Medulla oblongata (tissue), 1 donor: Measurements from ENCODE around the gene PPEF2.

Experiments
- DNase-seq: peaks from one replicate; pipeline ENCODE4 v3.0.0-alpha.2; 2015; ENCODE audit errors: extremely low spot score

The PPEF2 gene

DNA sequence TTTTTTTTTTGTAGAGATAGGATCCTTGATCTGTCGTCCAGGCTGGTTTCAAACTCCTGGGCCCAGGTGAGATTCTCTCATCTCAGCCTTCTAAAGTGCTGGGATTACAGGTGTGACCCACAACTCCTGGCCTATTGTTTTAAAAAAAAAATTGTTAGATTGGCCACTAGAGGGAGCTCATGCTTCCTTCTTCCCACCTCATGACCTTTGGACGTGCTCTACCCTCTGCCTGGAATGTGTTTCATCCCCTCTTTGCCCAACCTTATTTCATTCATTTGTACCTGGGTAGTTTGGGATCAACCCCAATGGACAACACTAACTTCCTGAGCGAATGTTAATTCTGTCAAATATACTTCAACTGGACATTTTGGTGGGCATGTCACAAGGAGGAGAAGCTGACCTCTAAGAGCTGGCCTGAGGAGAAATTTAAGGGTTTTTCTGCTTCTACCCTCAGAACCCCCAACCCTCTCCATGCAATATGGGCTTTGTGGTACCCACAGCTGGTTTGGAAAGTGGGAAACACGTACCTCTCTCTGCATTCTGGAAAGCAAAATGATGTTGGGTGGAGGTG lies 6.4 kb downstream of the PPEF2 start:
- DNase-seq, result peak; percentile 15

DNA sequence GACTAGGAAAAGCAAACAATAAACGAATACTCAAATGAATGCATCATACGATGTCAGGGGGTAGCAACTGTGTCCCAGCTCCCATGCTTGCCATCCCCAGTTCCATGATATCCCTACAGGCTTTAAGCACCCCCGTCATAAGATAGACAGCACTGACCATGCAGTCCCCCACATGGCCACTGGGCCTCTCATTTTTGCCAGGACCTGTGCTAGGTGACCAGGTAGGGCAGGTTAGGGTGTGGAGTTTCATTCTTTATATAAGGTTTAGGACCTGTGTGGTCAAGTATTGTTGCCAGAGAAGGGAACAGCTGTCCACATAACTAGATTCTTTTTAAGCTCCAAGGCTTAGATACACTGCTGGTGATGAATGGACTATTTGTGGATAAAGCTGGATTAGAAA lies 9.7 kb downstream of the PPEF2 start:
- no peak for DNase-seq

DNA sequence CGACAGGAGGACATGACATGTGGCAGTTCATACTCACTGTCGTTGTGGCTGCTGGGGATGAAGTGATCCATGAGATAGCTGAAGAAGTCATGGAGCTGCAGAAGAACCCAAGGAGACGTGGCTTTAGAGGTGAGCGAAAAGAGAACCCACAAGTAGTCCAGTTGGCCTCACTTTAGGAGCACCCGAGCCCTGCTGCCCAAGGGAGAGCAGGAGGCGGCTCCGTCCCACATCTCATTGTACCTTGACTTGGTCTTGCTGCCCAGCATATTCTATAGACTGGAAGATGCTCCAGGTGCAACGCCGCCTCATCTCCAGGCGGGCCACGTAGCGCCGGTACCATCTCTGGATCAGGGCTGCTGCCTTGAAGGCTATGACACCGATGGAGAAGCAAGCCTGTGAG lies 10.6 kb downstream of the PPEF2 start:
- no peak for DNase-seq

DNA sequence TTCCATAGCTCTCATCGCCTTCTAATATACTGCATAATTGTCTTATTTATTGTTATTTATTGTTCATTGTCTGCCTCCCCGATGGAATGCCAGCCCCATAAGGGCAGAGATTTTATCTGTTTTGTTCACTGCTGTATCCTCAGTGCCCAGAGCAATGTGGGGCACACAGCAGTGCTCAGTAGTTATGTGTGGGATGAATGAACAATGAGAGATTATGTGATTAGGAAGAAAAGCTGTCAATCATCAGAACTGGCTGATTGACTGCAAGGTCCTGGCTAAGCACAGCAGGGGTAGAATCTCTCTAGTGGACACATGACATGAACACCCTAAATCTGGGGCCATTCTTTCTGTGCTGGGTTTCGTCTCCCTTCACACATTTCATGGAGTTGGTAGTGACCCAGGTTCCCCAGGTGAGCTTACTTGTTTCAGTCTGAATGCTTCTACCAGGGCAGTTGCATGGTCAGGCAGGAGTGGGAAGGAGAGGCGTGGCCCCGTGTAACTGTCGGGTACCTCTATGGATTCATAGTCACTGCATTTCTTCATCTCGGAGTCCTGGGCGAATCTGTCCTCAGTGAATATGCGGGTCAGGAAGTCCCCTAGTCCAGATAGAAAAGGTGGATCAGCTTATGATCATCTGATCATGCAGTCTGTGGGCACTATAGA lies 12.6 kb downstream of the PPEF2 start:
- DNase-seq, result no peak

DNA sequence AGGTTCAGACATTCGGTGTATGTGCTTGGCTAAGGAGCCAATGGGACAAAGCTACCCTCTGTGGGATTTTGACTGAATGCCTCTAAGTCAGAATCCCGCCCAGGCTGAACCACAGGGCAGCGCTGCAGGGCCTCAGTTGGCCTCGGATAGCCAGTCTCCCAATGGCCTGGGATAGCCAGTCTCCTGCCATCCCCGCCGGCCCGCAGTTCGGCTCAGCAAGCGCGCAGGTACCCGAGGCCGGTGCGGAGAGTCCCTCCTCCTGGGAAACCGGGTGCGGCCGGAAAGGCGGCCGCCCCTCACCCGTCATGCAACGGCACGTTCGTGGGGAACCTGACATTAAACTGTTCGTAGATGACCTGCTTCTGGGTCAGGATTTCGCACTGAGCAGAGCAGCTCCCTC lies 16.1 kb downstream of the PPEF2 start:
- DNase-seq, result no peak

DNA sequence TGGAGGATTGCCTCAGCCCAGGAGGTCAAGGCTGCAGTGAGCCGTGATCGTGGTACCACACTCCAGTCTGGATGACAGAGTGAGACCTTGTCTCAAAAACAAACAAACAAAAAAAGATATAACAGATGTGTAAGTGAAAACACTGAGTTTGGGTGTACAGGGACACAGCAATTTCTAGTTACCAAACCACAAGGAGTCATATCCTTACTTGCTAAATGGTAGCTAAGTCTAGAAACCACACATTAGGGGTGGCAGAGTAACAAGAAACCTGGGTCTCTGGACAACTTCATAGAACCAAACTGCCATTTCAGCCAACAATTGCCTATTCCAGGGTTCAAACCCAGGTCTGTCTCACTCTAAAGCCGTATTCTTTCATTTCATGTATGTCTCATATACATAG lies 20.8 kb downstream of the PPEF2 start:
- DNase-seq, result no peak

DNA sequence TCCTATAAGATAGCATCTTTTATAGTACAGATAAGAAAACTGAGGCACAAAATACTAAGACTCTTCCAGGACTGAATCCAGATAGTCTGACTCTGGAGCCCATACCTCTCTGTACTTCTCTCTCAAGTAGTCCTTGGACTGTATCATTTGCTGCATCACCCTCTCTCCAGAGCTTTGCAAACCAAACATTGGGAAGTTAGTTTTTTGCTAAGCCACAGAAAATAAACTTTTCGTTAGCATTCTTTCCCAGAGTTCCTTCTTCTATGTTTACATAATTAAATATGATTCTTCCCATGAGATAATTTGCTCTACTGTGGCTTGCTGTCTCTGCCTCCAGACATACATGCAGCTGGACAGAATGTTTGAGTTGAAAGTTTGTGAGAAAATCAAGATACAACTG lies 22.0 kb downstream of the PPEF2 start:
- no peak for DNase-seq

DNA sequence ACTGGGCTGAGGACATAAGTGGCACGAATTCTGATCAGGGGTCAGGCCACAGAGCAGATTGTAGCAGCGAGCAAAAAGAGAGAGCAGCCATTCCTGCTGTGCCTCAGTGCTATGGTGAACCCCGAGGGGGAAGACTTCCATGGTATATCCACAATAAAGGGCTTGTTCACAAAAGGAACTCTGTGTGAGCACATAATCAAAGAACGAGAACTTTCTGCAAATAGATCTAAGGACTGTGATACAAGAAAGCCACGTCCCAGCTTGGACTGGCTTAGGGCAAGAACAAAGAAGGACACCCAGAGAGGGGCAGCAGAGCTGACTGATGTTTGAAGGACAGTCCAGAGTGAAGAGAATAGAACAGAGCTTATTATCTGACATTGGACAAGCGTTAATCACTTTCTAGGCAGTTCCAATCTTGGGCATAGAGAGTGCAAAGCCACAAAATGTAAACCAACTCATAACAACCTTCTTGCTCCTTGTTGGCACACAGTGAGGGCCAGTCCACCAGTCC lies 24.0 kb downstream of the PPEF2 start:
- no peak for DNase-seq

DNA sequence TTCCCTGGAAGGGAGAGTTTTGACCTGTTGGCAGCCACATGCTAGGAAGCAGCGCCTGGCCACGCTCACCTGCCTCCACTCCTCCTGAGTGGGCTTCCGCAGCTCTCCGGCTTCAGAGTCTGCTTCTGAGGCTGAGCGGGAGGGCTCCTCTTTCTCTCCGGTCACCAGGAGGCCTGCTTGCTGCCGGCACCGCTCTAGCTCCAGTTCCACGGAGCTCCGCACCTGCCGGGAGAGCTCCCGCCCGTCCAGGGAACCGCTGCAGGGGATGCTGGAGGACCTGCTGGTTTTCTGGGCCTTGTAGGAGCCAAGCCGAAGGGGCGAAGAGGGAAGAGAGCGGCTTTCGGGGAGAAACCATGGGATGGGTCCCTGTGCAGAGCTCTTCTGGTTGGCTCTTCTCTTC lies 26.0 kb downstream of the PPEF2 start:
- no peak for DNase-seq

DNA sequence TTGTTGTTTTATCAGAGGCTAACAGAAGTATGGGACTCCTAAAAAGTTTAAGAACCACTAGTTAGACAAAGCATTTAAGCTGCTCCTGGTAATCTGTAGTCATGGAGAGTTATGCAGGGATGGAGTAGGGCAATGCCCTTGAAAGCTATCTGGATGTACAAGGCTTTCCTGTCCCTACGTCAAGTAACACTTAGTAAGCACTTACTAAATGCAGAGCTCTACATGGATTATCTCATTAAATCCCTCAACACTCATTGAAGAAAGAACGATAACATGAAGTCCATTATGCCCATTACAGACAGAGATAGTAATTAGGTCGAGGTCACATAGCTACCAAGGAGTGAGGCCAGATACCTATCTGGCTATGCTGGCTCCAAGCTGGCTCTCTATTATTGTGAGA lies 33.2 kb downstream of the PPEF2 start:
- DNase-seq, result no peak

DNA sequence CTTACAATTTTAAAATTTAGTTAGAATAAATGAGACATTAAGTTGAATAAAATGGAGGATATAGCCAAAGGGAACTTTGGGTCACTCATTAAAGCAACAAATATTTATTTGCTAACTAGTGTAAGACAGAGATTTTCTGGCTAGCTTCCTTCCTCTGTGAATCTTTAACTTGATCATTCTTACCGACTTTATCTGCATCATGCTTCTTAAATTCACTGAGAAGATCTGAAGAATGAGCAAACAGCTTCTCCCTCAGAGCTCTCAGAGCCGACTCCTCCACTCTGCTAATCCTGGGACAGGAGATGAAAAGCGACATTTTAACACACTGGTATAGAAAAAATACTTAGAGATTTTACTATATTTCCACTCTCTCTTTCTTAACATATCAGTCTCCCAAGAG lies 35.1 kb downstream of the PPEF2 start:
- no peak for DNase-seq

DNA sequence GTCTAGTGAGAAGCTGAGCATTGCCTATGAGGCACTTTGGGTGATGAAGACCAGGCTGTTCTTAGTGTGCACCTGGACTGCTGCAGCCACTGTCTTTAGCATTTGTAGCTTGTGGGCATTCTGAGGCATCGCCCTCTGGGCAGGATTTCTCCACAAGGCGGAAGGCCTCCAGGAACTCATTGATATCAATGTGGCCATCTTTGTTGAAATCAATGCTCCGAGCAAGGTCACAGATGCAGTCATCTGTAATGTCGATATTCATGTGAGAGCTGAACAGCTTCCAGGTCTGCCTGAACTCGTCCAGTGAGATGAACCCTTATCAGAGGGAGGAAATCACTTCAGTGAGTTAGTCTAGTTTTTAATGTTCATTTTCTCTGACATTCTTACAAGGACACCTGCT lies 41.6 kb downstream of the PPEF2 start:
- no peak for DNase-seq

DNA sequence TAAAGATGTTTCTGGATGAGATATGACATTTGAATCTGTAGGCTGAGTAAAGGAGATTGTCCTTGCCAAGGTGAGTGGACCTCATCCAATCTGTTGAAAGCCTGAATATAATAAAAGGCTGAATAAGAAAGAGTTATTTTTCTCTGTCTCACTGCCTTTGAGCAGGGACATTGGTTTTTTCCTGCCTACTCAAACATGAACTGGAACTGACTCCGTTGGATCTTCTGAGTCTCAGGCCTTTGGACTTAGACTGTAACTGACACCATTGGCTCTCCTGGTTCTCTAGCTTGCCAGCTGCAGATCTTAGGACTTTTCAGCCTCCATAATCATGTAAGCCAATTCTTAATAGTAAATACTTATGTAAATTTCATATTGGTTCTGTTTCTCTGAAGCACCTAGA lies 43.5 kb downstream of the PPEF2 start:
- DNase-seq, result no peak

DNA sequence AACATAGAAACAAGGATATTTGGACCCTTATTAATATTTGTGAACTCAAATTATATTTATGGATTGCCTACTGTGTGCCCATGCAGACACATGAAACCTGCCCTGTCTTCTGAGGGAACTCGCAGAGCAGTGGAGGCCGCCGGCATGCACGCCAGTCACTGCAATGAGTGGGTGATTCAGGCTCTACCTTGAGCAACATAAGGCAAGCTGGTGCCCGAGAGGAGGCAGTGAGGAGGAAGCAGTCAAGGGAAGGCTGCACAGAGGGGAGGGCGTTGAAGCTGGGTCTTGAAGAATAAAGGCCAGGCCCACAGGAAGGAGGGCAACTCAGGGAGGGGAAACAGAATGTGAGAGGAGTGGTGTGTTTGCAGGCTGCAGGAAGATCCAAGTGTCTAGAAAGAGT lies 52.8 kb downstream of the PPEF2 start:
- DNase-seq, result no peak

DNA sequence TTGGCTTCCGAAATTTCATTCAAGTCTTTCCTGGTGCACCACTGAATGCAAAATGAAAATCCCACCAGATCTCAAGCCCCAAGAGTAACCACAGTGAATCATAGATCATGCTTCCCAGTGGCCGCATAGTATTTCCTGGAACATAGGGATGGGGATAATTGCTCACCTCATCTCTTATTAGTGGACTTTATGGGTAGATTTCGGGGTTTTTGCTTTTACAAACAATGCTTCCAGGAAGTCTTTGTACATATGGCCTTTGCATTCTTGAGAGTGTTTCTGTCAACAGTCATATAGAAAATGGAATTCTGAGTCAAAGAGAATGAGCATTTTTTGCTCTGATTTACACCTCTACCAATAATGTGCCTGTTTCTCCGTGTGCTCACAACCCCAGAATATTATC lies 53.4 kb downstream of the PPEF2 start:
- DNase-seq, result no peak

DNA sequence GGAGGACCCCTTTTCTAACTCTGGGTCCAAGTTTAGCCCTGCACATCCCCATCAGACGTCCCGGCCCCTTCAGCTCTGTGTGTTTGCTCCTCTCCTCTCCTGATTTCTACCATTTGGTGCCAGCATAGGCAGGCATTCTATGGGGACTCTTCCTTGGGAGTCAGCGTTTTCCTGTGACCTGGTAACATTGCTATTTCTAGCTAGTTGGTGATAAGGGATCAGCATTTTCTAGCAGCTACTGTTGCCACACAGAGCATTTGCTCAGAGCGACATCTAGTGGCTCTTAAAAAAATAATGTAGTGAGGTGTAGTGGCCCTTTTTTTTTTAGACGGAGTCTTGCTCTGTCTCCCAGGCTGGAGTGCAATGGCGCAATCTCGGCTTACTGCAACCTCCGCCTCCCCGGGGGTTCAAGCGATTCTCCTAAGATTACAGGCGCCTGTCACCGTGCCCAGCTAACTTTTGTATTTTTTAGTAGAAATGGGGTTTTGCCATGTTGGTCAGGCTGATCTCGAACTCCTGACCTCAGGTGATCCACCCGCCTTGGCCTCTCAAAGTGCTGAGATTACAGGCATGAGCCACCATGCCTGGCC lies 54.0 kb downstream of the PPEF2 start:
- peak; percentile 81 for DNase-seq

DNA sequence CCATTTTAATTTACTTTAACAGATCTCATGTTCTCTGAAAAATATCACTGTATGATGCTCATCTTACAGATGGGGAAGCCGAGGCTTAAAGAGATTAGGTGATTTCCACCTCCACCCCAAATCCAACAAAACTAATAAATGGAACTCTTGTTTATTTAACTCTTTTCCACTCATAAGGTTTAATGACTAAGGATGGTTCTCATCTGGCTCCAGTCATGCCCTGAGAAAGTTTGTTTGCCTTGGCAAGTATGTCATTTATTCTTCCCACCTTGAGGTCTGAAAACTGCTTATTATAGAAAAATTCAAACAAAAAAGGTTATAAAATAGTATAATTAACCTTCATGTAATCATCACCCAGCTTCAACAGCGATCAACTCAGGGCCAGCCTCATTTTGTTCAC lies 56.3 kb downstream of the PPEF2 start:
- DNase-seq, result no peak

DNA sequence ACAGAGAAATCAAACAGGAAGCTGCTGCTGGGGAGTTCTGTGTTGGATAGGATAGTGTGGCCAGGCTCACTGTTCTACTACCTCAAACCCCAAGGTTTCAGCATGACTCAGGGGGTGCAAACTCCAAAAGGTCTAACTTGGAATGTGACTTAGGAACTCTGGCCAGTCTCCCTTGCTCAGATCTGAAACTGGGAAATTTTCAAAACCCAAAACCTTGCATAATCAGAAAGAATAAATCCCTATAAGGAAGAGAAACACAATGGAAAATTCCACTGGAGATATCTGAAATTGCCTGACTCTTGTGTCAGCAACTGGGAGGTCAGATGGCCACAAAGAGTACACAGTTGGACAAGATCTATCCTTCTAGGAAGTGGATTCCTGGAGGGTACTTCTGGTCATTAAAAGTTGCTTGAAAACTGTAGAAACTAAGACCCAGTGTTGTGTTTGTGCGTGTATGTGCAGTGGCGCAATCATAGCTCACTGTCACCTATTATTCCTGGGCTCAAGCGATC lies 58.0 kb downstream of the PPEF2 start:
- peak; percentile 41 for DNase-seq

DNA sequence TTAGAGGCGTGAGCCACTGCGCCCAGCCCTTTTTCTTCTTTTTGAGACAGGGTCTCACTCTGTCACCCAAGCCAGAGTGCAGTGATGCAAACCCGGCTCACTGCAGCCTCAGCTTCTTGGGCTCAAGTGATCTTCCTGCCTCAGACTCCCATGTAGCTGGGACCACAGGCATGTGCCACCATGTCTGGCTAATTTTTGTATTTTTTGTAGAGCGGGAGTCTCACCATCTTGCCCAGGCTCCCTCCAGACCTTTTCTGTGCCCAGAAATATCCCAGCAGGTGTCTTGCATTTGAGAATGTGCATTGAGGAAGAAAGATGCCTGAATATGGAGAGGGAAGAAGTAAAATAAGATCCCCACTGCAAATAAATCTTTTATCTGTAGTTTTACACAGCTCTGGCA lies 58.7 kb downstream of the PPEF2 start:
- no peak for DNase-seq

DNA sequence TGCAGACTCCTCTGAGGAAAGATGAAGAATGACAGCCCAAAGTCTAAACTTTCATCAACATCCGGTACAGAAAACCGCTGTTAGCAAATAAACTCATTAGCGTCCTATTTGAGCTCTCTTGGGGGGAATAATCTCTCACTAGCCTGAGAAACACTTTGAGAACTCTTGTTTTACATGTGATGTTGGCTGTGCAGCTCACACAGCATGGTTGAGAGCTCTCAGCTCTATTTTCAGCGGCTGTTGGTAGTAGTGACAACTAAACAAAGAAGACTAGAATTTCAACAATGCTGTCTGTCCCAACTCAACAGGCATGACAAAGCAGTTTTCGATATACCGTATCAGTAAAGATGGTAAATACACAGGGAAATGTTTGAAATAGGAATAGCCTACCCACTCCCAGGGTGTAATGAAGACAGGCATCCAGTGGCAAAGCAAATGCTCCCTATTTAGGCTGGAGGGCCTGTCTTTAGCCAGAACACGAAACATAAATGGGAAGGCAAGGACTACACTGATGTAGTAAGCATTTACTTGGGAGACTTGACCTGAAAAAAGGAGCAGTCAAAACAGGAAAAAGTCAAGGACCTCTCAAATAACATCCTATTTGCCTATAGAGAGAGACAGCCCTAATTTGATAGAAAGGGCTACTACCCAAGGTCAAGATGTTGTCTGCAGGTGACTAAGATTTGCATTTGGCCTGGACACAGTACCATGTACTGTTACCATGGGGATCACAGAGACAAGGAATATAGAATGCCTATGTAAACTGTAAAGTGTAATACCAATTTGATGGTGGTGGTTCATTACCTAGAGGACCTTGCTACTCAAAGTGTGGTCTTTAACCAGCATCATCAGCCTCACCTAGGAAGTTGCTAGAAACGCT lies 60.4 kb downstream of the PPEF2 start:
- peak; percentile 29 for DNase-seq

DNA sequence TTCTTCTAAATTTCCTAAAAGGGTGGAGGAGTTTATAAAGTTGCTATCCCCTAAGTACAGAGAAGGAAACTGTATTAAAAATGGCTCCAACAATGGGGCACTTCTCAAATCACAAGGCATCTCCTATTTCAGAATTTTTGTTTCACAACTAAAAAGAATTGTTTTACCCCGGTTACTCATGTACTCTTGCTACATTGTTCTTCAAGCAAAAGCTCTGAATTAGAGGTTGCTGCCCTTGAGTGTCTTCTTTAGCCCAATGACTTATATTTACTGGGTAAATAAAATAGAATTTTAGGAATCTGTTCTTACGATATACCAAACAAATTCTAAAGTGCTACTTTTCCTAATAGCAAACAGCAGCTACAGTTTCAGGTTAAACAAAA lies 67.5 kb downstream of the PPEF2 start:
- no peak for DNase-seq

DNA sequence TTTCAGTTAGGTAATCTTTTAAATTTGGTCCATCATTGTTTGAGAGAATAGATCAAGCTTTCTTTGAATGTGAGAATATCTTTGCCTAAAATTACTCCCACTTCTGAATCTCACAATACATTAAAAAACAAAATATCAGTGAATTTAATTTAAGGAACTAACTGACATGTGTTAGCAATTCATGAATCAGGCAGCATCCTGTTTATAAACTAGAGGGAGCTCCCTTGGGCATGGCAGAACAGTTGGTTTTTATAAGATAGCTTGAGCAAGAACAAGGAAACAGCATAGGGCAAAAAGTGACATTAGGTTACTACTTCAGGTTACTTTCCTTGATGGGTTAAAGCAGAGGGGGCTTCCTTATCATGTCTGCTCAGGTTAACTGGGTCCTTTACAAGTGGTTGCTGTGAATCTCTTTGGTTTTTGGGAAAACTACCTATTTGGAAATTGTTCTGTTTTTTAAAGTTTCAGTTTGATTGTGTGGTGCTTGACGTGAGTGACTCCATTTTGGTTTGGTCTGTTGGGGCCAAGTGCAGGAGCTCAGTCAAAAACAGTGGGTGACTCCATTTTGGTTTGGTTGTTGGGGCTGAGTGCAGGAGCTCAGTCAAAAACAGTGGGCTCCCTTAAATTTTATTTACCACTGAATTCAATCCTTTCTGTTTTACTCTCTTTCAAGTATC lies 68.0 kb downstream of the PPEF2 start:
- no peak for DNase-seq
